Loucy (cell line): Measurements from ENCODE around the gene CYP27B1.

Experiments used
- H2AFZ ChIP-seq: fragments of 200-600 bp; sonication (generic); 2 replicates; pipeline ENCODE4 v1.6.0; 2016; ENCODE audit warnings: antibody characterized with exemption, mild to moderate bottlenecking, low read length, moderate library complexity
- H3F3A ChIP-seq: fragments of 200-600 bp; 2 replicates; pipeline ENCODE4 v1.6.0; 2016; ENCODE audit warnings: antibody characterized with exemption, low read depth, mild to moderate bottlenecking
- H3K27me3 ChIP-seq: fragments of 200-600 bp; sonication (generic); 2 replicates; pipeline ENCODE4 v1.6.1; 2014; ENCODE audit warnings: low read length, mild to moderate bottlenecking; ENCODE audit not compliant: insufficient read depth, poor library complexity, severe bottlenecking
- H3K36me3 ChIP-seq: fragments of 200-600 bp; sonication (generic); 2 replicates; pipeline ENCODE4 v1.6.1; 2016; ENCODE audit warnings: low read length; ENCODE audit not compliant: insufficient read depth
- H3K4me1 ChIP-seq: fragments of 200-600 bp; sonication (generic); 2 replicates; pipeline ENCODE4 v1.5.1; 2014; ENCODE audit warnings: low read length, mild to moderate bottlenecking; ENCODE audit not compliant: insufficient read depth, poor library complexity, severe bottlenecking
- H3K4me2 ChIP-seq: fragments of 200-600 bp; sonication (generic); 2 replicates; pipeline ENCODE4 v1.6.0; 2014; ENCODE audit warnings: antibody characterized with exemption, low read length, low read depth, mild to moderate bottlenecking; ENCODE audit not compliant: poor library complexity, severe bottlenecking
- H3K4me3 ChIP-seq: fragments of 200-600 bp; sonication (generic); 2 replicates; pipeline ENCODE4 v1.5.1; 2014; ENCODE audit warnings: low read length, mild to moderate bottlenecking, mixed read lengths; ENCODE audit not compliant: poor library complexity, severe bottlenecking
- H3K79me2 ChIP-seq: fragments of 200-600 bp; sonication (generic); 2 replicates; pipeline ENCODE4 v1.6.1; 2014; ENCODE audit warnings: low read length; ENCODE audit not compliant: insufficient read depth
- H3K9ac ChIP-seq: fragments of 200-600 bp; sonication (generic); 2 replicates; pipeline ENCODE4 v1.6.0; 2014; ENCODE audit warnings: mild to moderate bottlenecking, low read depth, low read length, moderate library complexity; ENCODE audit not compliant: poor library complexity, severe bottlenecking
- H3K9me2 ChIP-seq: fragments of 200-600 bp; sonication (generic); replicated peaks from 2 replicates; pipeline ENCODE4 v1.6.1; 2016; ENCODE audit warnings: low read depth, low read length, mixed read lengths
- H3K9me3 ChIP-seq: fragments of 200-600 bp; sonication (generic); 2 replicates; pipeline ENCODE4 v1.6.1; 2014; ENCODE audit warnings: mild to moderate bottlenecking, antibody characterized with exemption, low read length, low read depth; ENCODE audit not compliant: insufficient read depth
- H4K20me1 ChIP-seq: fragments of 200-600 bp; sonication (generic); 2 replicates; pipeline ENCODE4 v1.6.0; 2014; ENCODE audit warnings: antibody characterized with exemption, low read length, mild to moderate bottlenecking; ENCODE audit not compliant: insufficient read depth, poor library complexity, severe bottlenecking
- CTCF ChIP-seq: fragments of 200-600 bp; sonication (generic); conservative IDR thresholded peaks from 2 replicates; pipeline ENCODE4 v1.5.1; 2014; ENCODE audit warnings: mild to moderate bottlenecking, antibody characterized with exemption, low read length
- EZH2phosphoT487 ChIP-seq: fragments of 200-600 bp; IDR thresholded peaks from 2 replicates; pipeline ENCODE4 v1.6.1; 2018; ENCODE audit warnings: antibody characterized with exemption, mild to moderate bottlenecking, moderate library complexity, borderline replicate concordance

CYP27B1 gene

GRCh38 chr12:57743769-57744168 lies 23.1 kb downstream of the CYP27B1 start:
- no peak for TF ChIP-seq CTCF
- Histone ChIP-seq H4K20me1 (peaks cover 22% of the 10 kb centered on the region), H3K4me1 (peaks cover 31% of the 10 kb centered on the region), H3K4me2 (peak overlapping the region; percentile 72), H3K79me2 (peaks cover 39% of the 10 kb centered on the region), H3K9me3 (no peaks in the 10 kb centered on the region), H3K9ac (peak overlapping the region; percentile 69), H3K4me3 (peak overlapping the region; percentile 77), H3F3A (no peaks in the 10 kb centered on the region; the same call in 1 of the 2 replicates), H3K9me2 (no peaks in the 10 kb centered on the region), H2AFZ (no peak overlapping the region), H3K27me3 (no peaks in the 10 kb centered on the region), H3K36me3 (peaks cover 21% of the 10 kb centered on the region)

- Histone ChIP-seq H3K9ac (peak overlapping the region; percentile 75), H3K4me1 (peaks cover 31% of the 10 kb centered on the region), H3K4me2 (peak overlapping the region; percentile 95)
Observed at GRCh38 chr12:57741844-57742738, 24.8 kb downstream of the CYP27B1 start.

GRCh38 chr12:57741413-57741789 lies 25.5 kb downstream of the CYP27B1 start:
- Histone ChIP-seq H2AFZ (no peak overlapping the region), H3K4me1 (peaks cover 31% of the 10 kb centered on the region), H3F3A (no peaks in the 10 kb centered on the region), H3K79me2 (peaks cover 55% of the 10 kb centered on the region), H3K9ac (peak overlapping the region; percentile 75), H3K36me3 (peaks cover 2% of the 10 kb centered on the region; the same call in 1 of the 2 replicates), H3K9me3 (no peaks in the 10 kb centered on the region), H3K4me3 (peak overlapping the region; percentile 80), H3K9me2 (no peaks in the 10 kb centered on the region), H3K4me2 (peak overlapping the region; percentile 95), H3K27me3 (no peaks in the 10 kb centered on the region), H4K20me1 (peaks cover 38% of the 10 kb centered on the region)
- TF ChIP-seq EZH2phosphoT487 (no peak), CTCF (no peak)

More at GRCh38 chr12:57741844-57742738, 24.8 kb downstream of the CYP27B1 start:
- Histone ChIP-seq H3K27me3 (no peaks in the 10 kb centered on the region), H3K9me2 (no peaks in the 10 kb centered on the region), H4K20me1 (peaks cover 32% of the 10 kb centered on the region), H3K36me3 (peaks cover 8% of the 10 kb centered on the region; the same call in 1 of the 2 replicates), H3K9me3 (no peaks in the 10 kb centered on the region), H3K4me3 (peak overlapping the region; percentile 80), H3K79me2 (peaks cover 48% of the 10 kb centered on the region), H2AFZ (no peak overlapping the region), H3F3A (no peaks in the 10 kb centered on the region; the same call in 1 of the 2 replicates)
- TF ChIP-seq EZH2phosphoT487 (no peak), CTCF (peak; percentile 74)
